GM23338 (cell line): ENCODE measurements around the gene NEB. TPM values are rescaled to one million over a fixed set of nuclear protein-coding genes. Genes with fewer than 3 reads are reported as not detected.
"Not testable (repeated sequence)": the region's sequence is repeated elsewhere in the genome, so short reads cannot be mapped to it uniquely, and the experiment has no call there.

ENCODE experiments used
- ATAC-seq: fragments of 200-7000 bp; cut with Tn5 transposase; 3 replicates; pipeline ENCODE4 v1.9.1; 2020
- DNase-seq: peaks from one replicate; pipeline ENCODE4 v3.0.0-alpha.2; 2015; ENCODE audit warnings: low spot score
- H2AFZ ChIP-seq: fragments of 200-600 bp; sonication (generic); 2 replicates; pipeline ENCODE4 v1.8.0; 2016; ENCODE audit warnings: antibody characterized with exemption, mild to moderate bottlenecking, moderate library complexity
- H3F3A ChIP-seq: fragments of 200-600 bp; sonication (generic); replicated peaks from 2 replicates; pipeline ENCODE4 v1.8.0; 2017; ENCODE audit warnings: antibody characterized with exemption, mixed run types, low read depth
- H3K27ac ChIP-seq: fragments of 200-600 bp; sonication (generic); 2 replicates; pipeline ENCODE4 v1.6.1; 2016; ENCODE audit warnings: low read depth
- H3K27me3 ChIP-seq: fragments of 200-600 bp; sonication (generic); 2 replicates; pipeline ENCODE4 v1.8.0; 2016; ENCODE audit warnings: mild to moderate bottlenecking, mixed run types, moderate library complexity; ENCODE audit not compliant: insufficient read depth
- H3K36me3 ChIP-seq: fragments of 200-600 bp; sonication (generic); 2 replicates; pipeline ENCODE4 v1.8.0; 2016; ENCODE audit warnings: mild to moderate bottlenecking; ENCODE audit not compliant: insufficient read depth
- H3K4me1 ChIP-seq: fragments of 200-600 bp; sonication (generic); 2 replicates; pipeline ENCODE4 v1.8.0; 2016; ENCODE audit warnings: mild to moderate bottlenecking, moderate library complexity; ENCODE audit not compliant: insufficient read depth
- H3K4me2 ChIP-seq: fragments of 200-600 bp; sonication (generic); 2 replicates; pipeline ENCODE4 v1.7.1; 2017; ENCODE audit warnings: mixed run types
- H3K4me3 ChIP-seq: fragments of 200-600 bp; sonication (generic); 2 replicates; pipeline ENCODE4 v1.6.1; 2016; ENCODE audit warnings: mixed run types
- H3K79me2 ChIP-seq: fragments of 200-600 bp; sonication (generic); replicated peaks from 2 replicates; pipeline ENCODE4 v1.8.0; 2017; ENCODE audit warnings: mild to moderate bottlenecking; ENCODE audit not compliant: insufficient read depth
- H3K9me2 ChIP-seq: fragments of 200-600 bp; sonication (generic); 2 replicates; pipeline ENCODE4 v1.8.0; 2017; ENCODE audit not compliant: insufficient read depth
- H4K20me1 ChIP-seq: fragments of 200-600 bp; sonication (generic); replicated peaks from 2 replicates; pipeline ENCODE4 v1.8.0; 2017; ENCODE audit warnings: mild to moderate bottlenecking; ENCODE audit not compliant: insufficient read depth
- H3K27ac Mint-ChIP-seq: 2 replicates; pipeline ENCODE4 v1.8.0; 2020; ENCODE audit warnings: inconsistent platforms, mild to moderate bottlenecking, moderate library complexity, mixed read lengths
- H3K27me3 Mint-ChIP-seq: 3 replicates; pipeline ENCODE4 v1.8.0; 2022; ENCODE audit warnings: low read depth, mild to moderate bottlenecking, moderate library complexity, mixed read lengths, inconsistent platforms; ENCODE audit not compliant: insufficient read depth, poor library complexity
- H3K36me3 Mint-ChIP-seq: 3 replicates; pipeline ENCODE4 v1.8.0; 2021; ENCODE audit warnings: low read depth, mild to moderate bottlenecking, inconsistent platforms, moderate library complexity, mixed read lengths
- H3K4me1 Mint-ChIP-seq: 3 replicates; pipeline ENCODE4 v1.8.0; 2020; ENCODE audit warnings: mild to moderate bottlenecking, inconsistent platforms, mixed read lengths
- H3K4me3 Mint-ChIP-seq: 3 replicates; pipeline ENCODE4 v1.8.0; 2021; ENCODE audit warnings: moderate library complexity, mild to moderate bottlenecking, inconsistent platforms, mixed read lengths
- H3K9me3 Mint-ChIP-seq: 3 replicates; pipeline ENCODE4 v1.8.0; 2020; ENCODE audit warnings: moderate library complexity, mild to moderate bottlenecking, inconsistent platforms, mixed read lengths
- CREB1 ChIP-seq: fragments of 250-450 bp; sonication (Bioruptor Pico); IDR thresholded peaks from 2 replicates; pipeline ENCODE4 v1.5.0; 2020; ENCODE audit warnings: low read depth, mild to moderate bottlenecking, moderate library complexity
- polyA plus RNA-seq: library from polyadenylated mRNA; unstranded; fragments of >200 nt; fragmentation: Nextera tagmentation; extraction: Ambion mirVana; gene quantifications from 2 replicates; pipeline ENCODE4 v1.2.1, GENCODE V29; 2016
- total RNA-seq: library from RNA; depleted of rRNA; stranded (reverse); fragments of >200 nt; shearing (Covaris generic); gene quantifications from 2 replicates; pipeline ENCODE4 v1.2.3, GENCODE V29; 2014
- TF ChIP-seq, protein P1 (sequence below): fragments of 250-450 bp; sonication (Bioruptor Pico); IDR thresholded peaks from 2 replicates; pipeline ENCODE4 v1.5.0; 2020; ENCODE audit warnings: mild to moderate bottlenecking, moderate library complexity
- TF ChIP-seq, protein P2 (sequence below), 2 experiments: fragments of 200-600 bp in 1 of 2; sonication (generic) in 1 of 2; conservative IDR thresholded peaks; 2 replicates each; pipeline versions ENCODE4 v1.5.1 to v1.6.1; 2016 to 2017; ENCODE audit warnings: antibody characterized with exemption in 2 of 2, low read depth in 2 of 2, mild to moderate bottlenecking in 2 of 2, moderate library complexity in 1 of 2
- TF ChIP-seq, protein P3 (sequence below): IDR thresholded peaks from one replicate; pipeline ENCODE4 v1.6.1; 2018; ENCODE audit warnings: antibody characterized with exemption; ENCODE audit not compliant: unreplicated experiment

Gene NEB
- total and polyA plus RNA-seq, 2 experiments from 2014 or later = 6.2 to 13.7 TPM

DNA sequence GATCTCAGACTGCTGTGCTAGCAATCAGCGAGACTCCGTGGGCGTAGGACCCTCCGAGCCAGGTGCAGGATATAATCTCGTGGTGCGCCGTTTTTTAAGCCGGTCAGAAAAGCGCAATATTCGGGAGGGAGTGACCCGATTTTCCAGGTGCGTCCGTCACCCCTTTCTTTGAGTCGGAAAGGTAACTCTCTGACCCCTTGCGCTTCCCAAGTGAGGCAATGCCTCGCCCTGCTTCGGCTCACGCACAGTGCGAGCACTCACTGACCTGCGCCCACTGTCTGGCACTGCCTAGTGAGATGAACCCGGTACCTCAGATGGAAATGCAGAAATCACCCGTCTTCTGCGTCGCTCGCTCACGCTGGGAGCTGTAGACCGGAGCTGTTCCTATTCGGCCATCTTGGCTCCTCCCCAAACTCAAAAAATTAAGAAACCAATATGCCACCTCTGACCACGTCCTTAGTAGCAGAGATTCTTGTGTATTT lies 29.8 kb downstream of the NEB start:
- not testable (repeated sequence) for H3K79me2 ChIP-seq, DNase-seq, H3F3A ChIP-seq, H3K36me3 ChIP-seq, H3K27me3 ChIP-seq, H4K20me1 ChIP-seq, H3K4me3 Mint-ChIP-seq, H3K4me1 Mint-ChIP-seq, H3K36me3 Mint-ChIP-seq, ATAC-seq, H3K9me3 Mint-ChIP-seq, H3K9me2 ChIP-seq, H3K27me3 Mint-ChIP-seq
- Histone ChIP-seq H3K4me1 (0 out of 2 replicates have a peak, but pooled peaks cover 13% of the 10 kb centered on the region), H3K4me3 (peak overlapping the region; percentile 34), H3K4me2 (peak overlapping the region; percentile 62), H3K27ac (peak overlapping the region; percentile 55; the same call in 1 of the 2 replicates), H2AFZ (peak overlapping the region; percentile 54; the same call in 1 of the 2 replicates)
- H3K27ac Mint-ChIP-seq = peak overlapping the region; percentile 43

DNA sequence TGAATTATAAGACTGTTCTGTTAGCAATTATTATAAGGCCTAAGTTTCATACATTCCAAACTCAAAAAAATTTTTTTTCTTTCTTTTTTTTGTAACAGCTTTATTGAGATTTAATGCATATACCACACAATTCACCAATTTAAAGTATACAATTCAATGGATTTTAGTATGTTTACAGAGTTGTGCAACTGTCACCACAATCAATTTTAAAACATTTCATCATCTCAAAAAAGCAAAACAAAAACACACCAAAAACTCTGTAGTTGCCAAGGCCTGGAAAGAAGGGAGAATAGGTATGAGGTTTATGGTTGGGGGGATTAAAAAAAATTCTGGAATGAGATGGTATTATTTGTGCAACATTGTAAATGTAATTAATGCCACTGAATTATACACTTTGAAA lies 36.1 kb downstream of the NEB start:
- DNase-seq, H3K4me1 ChIP-seq, H3K79me2 ChIP-seq, H3K4me3 Mint-ChIP-seq, H3K9me2 ChIP-seq, H3K27ac Mint-ChIP-seq, H3K27me3 ChIP-seq, H3K27ac ChIP-seq, H3K9me3 Mint-ChIP-seq, H3K4me3 ChIP-seq, H3K36me3 ChIP-seq, H4K20me1 ChIP-seq, H3K36me3 Mint-ChIP-seq, H3K27me3 Mint-ChIP-seq, H3F3A ChIP-seq, H2AFZ ChIP-seq, ATAC-seq, H3K4me1 Mint-ChIP-seq, H3K4me2 ChIP-seq: not testable (repeated sequence)

DNA sequence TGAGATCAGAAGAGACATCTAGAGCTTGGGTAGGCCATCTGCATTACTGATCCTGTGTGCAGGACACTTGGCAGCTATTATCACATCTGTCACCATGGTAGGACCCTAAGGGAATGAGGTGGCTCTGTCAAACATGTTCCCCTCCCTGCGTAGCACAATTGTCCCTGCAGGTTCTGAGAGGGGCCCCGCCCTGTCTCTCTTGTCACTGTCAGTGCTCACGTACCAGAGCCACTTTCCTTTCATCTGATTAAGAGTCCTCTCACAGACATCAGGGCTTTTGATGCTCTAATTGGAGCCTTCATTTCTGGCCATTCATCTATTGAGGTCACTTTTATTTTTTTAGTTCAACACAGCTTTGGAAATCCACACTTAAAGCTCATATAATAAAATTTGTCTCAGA lies 38.5 kb downstream of the NEB start:
- no peak for ATAC-seq
- Mint-ChIP-seq H3K27me3 (no peaks in the 10 kb centered on the region), H3K4me3 (no peak overlapping the region), H3K4me1 (peaks cover 10% of the 10 kb centered on the region; the same call in 2 of the 3 replicates), H3K27ac (no peak overlapping the region), H3K36me3 (no peaks in the 10 kb centered on the region), H3K9me3 (no peaks in the 10 kb centered on the region; the same call in 2 of the 3 replicates)
- H3K36me3 ChIP-seq = no peaks in the 10 kb centered on the region
- no peak overlapping the region for H2AFZ ChIP-seq
- no peaks in the 10 kb centered on the region for H3K27me3 ChIP-seq
- no peaks in the 10 kb centered on the region for H3K4me1 ChIP-seq
- H3K27ac ChIP-seq = no peak overlapping the region
- H3K4me3 ChIP-seq = no peak overlapping the region
- no peaks in the 10 kb centered on the region for H3F3A ChIP-seq
- H3K79me2 ChIP-seq = no peaks in the 10 kb centered on the region
- DNase-seq = no peak
- no peaks in the 10 kb centered on the region for H3K9me2 ChIP-seq
- no peaks in the 10 kb centered on the region for H4K20me1 ChIP-seq
- H3K4me2 ChIP-seq = no peak overlapping the region
- TF ChIP-seq, protein P1, sequence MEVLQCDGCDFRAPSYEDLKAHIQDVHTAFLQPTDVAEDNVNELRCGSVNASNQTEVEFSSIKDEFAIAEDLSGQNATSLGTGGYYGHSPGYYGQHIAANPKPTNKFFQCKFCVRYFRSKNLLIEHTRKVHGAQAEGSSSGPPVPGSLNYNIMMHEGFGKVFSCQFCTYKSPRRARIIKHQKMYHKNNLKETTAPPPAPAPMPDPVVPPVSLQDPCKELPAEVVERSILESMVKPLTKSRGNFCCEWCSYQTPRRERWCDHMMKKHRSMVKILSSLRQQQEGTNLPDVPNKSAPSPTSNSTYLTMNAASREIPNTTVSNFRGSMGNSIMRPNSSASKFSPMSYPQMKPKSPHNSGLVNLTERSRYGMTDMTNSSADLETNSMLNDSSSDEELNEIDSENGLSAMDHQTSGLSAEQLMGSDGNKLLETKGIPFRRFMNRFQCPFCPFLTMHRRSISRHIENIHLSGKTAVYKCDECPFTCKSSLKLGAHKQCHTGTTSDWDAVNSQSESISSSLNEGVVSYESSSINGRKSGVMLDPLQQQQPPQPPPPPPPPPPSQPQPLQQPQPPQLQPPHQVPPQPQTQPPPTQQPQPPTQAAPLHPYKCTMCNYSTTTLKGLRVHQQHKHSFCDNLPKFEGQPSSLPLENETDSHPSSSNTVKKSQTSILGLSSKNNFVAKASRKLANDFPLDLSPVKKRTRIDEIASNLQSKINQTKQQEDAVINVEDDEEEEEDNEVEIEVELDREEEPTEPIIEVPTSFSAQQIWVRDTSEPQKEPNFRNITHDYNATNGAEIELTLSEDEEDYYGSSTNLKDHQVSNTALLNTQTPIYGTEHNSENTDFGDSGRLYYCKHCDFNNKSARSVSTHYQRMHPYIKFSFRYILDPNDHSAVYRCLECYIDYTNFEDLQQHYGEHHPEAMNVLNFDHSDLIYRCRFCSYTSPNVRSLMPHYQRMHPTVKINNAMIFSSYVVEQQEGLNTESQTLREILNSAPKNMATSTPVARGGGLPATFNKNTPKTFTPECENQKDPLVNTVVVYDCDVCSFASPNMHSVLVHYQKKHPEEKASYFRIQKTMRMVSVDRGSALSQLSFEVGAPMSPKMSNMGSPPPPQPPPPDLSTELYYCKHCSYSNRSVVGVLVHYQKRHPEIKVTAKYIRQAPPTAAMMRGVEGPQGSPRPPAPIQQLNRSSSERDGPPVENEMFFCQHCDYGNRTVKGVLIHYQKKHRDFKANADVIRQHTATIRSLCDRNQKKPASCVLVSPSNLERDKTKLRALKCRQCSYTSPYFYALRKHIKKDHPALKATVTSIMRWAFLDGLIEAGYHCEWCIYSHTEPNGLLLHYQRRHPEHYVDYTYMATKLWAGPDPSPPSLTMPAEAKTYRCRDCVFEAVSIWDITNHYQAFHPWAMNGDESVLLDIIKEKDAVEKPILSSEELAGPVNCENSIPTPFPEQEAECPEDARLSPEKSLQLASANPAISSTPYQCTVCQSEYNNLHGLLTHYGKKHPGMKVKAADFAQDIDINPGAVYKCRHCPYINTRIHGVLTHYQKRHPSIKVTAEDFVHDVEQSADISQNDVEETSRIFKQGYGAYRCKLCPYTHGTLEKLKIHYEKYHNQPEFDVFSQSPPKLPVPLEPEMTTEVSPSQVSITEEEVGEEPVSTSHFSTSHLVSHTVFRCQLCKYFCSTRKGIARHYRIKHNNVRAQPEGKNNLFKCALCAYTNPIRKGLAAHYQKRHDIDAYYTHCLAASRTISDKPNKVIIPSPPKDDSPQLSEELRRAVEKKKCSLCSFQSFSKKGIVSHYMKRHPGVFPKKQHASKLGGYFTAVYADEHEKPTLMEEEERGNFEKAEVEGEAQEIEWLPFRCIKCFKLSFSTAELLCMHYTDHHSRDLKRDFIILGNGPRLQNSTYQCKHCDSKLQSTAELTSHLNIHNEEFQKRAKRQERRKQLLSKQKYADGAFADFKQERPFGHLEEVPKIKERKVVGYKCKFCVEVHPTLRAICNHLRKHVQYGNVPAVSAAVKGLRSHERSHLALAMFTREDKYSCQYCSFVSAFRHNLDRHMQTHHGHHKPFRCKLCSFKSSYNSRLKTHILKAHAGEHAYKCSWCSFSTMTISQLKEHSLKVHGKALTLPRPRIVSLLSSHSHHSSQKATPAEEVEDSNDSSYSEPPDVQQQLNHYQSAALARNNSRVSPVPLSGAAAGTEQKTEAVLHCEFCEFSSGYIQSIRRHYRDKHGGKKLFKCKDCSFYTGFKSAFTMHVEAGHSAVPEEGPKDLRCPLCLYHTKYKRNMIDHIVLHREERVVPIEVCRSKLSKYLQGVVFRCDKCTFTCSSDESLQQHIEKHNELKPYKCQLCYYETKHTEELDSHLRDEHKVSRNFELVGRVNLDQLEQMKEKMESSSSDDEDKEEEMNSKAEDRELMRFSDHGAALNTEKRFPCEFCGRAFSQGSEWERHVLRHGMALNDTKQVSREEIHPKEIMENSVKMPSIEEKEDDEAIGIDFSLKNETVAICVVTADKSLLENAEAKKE = no peak
- TF ChIP-seq, protein P2, sequence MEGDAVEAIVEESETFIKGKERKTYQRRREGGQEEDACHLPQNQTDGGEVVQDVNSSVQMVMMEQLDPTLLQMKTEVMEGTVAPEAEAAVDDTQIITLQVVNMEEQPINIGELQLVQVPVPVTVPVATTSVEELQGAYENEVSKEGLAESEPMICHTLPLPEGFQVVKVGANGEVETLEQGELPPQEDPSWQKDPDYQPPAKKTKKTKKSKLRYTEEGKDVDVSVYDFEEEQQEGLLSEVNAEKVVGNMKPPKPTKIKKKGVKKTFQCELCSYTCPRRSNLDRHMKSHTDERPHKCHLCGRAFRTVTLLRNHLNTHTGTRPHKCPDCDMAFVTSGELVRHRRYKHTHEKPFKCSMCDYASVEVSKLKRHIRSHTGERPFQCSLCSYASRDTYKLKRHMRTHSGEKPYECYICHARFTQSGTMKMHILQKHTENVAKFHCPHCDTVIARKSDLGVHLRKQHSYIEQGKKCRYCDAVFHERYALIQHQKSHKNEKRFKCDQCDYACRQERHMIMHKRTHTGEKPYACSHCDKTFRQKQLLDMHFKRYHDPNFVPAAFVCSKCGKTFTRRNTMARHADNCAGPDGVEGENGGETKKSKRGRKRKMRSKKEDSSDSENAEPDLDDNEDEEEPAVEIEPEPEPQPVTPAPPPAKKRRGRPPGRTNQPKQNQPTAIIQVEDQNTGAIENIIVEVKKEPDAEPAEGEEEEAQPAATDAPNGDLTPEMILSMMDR (conservative IDR thresholded peaks at IDR 0.05; ENCODE audit: low read depth in 2 of 2) = no peak
- TF ChIP-seq CREB1 (CRISPR knock-in tag) = no peak
- TF ChIP-seq, protein P3, sequence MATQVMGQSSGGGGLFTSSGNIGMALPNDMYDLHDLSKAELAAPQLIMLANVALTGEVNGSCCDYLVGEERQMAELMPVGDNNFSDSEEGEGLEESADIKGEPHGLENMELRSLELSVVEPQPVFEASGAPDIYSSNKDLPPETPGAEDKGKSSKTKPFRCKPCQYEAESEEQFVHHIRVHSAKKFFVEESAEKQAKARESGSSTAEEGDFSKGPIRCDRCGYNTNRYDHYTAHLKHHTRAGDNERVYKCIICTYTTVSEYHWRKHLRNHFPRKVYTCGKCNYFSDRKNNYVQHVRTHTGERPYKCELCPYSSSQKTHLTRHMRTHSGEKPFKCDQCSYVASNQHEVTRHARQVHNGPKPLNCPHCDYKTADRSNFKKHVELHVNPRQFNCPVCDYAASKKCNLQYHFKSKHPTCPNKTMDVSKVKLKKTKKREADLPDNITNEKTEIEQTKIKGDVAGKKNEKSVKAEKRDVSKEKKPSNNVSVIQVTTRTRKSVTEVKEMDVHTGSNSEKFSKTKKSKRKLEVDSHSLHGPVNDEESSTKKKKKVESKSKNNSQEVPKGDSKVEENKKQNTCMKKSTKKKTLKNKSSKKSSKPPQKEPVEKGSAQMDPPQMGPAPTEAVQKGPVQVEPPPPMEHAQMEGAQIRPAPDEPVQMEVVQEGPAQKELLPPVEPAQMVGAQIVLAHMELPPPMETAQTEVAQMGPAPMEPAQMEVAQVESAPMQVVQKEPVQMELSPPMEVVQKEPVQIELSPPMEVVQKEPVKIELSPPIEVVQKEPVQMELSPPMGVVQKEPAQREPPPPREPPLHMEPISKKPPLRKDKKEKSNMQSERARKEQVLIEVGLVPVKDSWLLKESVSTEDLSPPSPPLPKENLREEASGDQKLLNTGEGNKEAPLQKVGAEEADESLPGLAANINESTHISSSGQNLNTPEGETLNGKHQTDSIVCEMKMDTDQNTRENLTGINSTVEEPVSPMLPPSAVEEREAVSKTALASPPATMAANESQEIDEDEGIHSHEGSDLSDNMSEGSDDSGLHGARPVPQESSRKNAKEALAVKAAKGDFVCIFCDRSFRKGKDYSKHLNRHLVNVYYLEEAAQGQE = no peak
